K562 (cell line): ENCODE results near the gene CSTB. TPM values are rescaled to one million over a fixed set of nuclear protein-coding genes. Genes with fewer than 3 reads are reported as not detected.

Experiments used
- ATF7 ChIP-seq: fragments of 450-650 bp; IDR thresholded peaks from 2 replicates; pipeline ENCODE4 v1.7.1; 2014; ENCODE audit warnings: mild to moderate bottlenecking, moderate library complexity
- FOXK2 ChIP-seq, 2 experiments: fragments of 450-650 bp; IDR thresholded peaks in 1 of 2; conservative IDR thresholded peaks in 1 of 2; 2 replicates each; pipeline ENCODE4 v1.6.1; 2016; ENCODE audit warnings: low read depth in 2 of 2, mild to moderate bottlenecking in 1 of 2
- FOXP1 ChIP-seq: sonication (generic); formaldehyde crosslinking; IDR thresholded peaks from 2 replicates; pipeline ENCODE4 v1.8.0; 2022; ENCODE audit warnings: mild to moderate bottlenecking, missing genetic modification reagents
- HDAC8 ChIP-seq: fragments of 450-650 bp; IDR thresholded peaks from 2 replicates; pipeline ENCODE4 v1.6.1; 2016; ENCODE audit warnings: mild to moderate bottlenecking, missing genetic modification characterization, moderate library complexity, missing compliant biosample characterization
- IRF2 ChIP-seq: sonication (generic); formaldehyde crosslinking; IDR thresholded peaks from 2 replicates; pipeline ENCODE4 v1.8.1; 2022; ENCODE audit warnings: mild to moderate bottlenecking, missing genetic modification reagents
- KAT2B ChIP-seq: IDR thresholded peaks from one replicate; pipeline ENCODE4 v1.6.1; 2012; ENCODE audit warnings: low read depth, mild to moderate bottlenecking, control low read depth, inconsistent platforms, low read length, moderate library complexity
- KAT8 ChIP-seq: fragments of 450-650 bp; IDR thresholded peaks from 2 replicates; pipeline ENCODE4 v1.6.1; 2016; ENCODE audit warnings: low read depth, mild to moderate bottlenecking
- KLF10 ChIP-seq: fragments of 250-450 bp; sonication (Bioruptor Pico); IDR thresholded peaks from 2 replicates; pipeline ENCODE4 v1.6.1; 2021; ENCODE audit warnings: matching md5 sums
- MAZ ChIP-seq, 2 experiments: fragments of 450-650 bp in 1 of 2; sonication (generic) in 1 of 2; formaldehyde crosslinking; IDR thresholded peaks in 1 of 2; conservative IDR thresholded peaks in 1 of 2; 2 replicates each; pipeline versions ENCODE4 v1.4.0 to v1.5.0; 2020; ENCODE audit warnings: mild to moderate bottlenecking in 1 of 2, missing genetic modification reagents in 1 of 2
- MCM7 ChIP-seq, 2 experiments: fragments of 450-650 bp; IDR thresholded peaks; 2 replicates each; pipeline ENCODE4 v1.6.1; 2016 to 2018
- MEF2D ChIP-seq: conservative IDR thresholded peaks from 2 replicates; pipeline ENCODE4 v1.6.1; 2016; ENCODE audit warnings: low read depth, missing genetic modification characterization, missing compliant biosample characterization
- MITF ChIP-seq: IDR thresholded peaks from 2 replicates; pipeline ENCODE4 v1.6.1; 2014; ENCODE audit warnings: antibody characterized with exemption
- NFRKB ChIP-seq: fragments of 450-650 bp; IDR thresholded peaks from 2 replicates; pipeline ENCODE4 v1.6.1; 2016; ENCODE audit warnings: low read depth
- NR0B1 ChIP-seq: fragments of 450-650 bp; IDR thresholded peaks from one replicate; pipeline ENCODE4 v1.6.1; 2018; ENCODE audit warnings: mild to moderate bottlenecking, moderate library complexity; ENCODE audit not compliant: partially characterized antibody
- NR2C1 ChIP-seq, 2 experiments: fragments of 450-650 bp; IDR thresholded peaks; 2 replicates each; pipeline ENCODE4 v1.6.1; 2017; ENCODE audit warnings: mild to moderate bottlenecking in 2 of 2, antibody characterized with exemption in 1 of 2, inconsistent platforms in 1 of 2, missing compliant biosample characterization in 1 of 2, missing genetic modification characterization in 1 of 2
- PHB ChIP-seq: fragments of 250-450 bp; sonication (Bioruptor Pico); IDR thresholded peaks from 2 replicates; pipeline ENCODE4 v1.5.0; 2021
- PHF8 ChIP-seq: fragments of 200-600 bp; sonication (generic); IDR thresholded peaks from 2 replicates; pipeline ENCODE4 v1.6.1; 2012; ENCODE audit warnings: mixed run types, mild to moderate bottlenecking, inconsistent platforms, low read length, moderate library complexity, borderline replicate concordance
- POLR2AphosphoS2 ChIP-seq: IDR thresholded peaks from 2 replicates; pipeline ENCODE4 v1.6.1; 2012; ENCODE audit warnings: low read length, improper control_type of control experiment
- SMARCE1 ChIP-seq: fragments of 450-650 bp; IDR thresholded peaks from 2 replicates; pipeline ENCODE4 v1.7.1; 2016; ENCODE audit warnings: mild to moderate bottlenecking
- THRA ChIP-seq: fragments of 450-650 bp; IDR thresholded peaks from 2 replicates; pipeline ENCODE4 v1.6.1; 2017; ENCODE audit warnings: mild to moderate bottlenecking, moderate library complexity
- TRIM24 ChIP-seq, 2 experiments: fragments of 450-650 bp; IDR thresholded peaks; 2 replicates each; pipeline ENCODE4 v1.6.1; 2016
- TSC22D4 ChIP-seq: fragments of 450-650 bp; IDR thresholded peaks from 2 replicates; pipeline ENCODE4 v1.6.1; 2016; ENCODE audit warnings: missing genetic modification characterization, missing biosample characterization, control low read depth
- ZFP36 ChIP-seq: fragments of 150-350 bp; IDR thresholded peaks from 2 replicates; pipeline ENCODE4 v1.6.1; 2018; ENCODE audit warnings: low read length, low read depth; ENCODE audit not compliant: partially characterized antibody
- ZNF316 ChIP-seq: fragments of 450-650 bp; IDR thresholded peaks from 2 replicates; pipeline ENCODE4 v1.6.1; 2016
- ZNF354B ChIP-seq: fragments of 250-450 bp; sonication (Bioruptor Pico); IDR thresholded peaks from 2 replicates; pipeline ENCODE4 v1.4.0; 2020
- polyA plus RNA-seq, 8 experiments: library from polyadenylated mRNA; depleted of rRNA in 4 of 8; stranded (reverse) in 5 of 8; unstranded in 3 of 8; fragments of >200 nt; fragmentation: Nextera tagmentation in 2 of 8; fragmentation: Illumina TruSeq in 1 of 8; extraction: Ambion mirVana in 2 of 8; extraction: Trizol in 1 of 8; gene quantifications; 2 replicates each; pipeline versions ENCODE4 v1.2.1 to v1.2.3, GENCODE V29; 2011 to 2014; ENCODE audit warnings: inconsistent platforms in 1 of 8, missing spikeins in 1 of 8
- total RNA-seq, 7 experiments: library from RNA; depleted of rRNA in 6 of 7; stranded (reverse); fragments of >200 nt in 6 of 7; fragmentation: Illumina TruSeq in 2 of 7; extraction: Trizol in 2 of 7; gene quantifications; 2 replicates each; pipeline versions ENCODE4 v1.2.1 to v1.2.3, GENCODE V29; 2011 to 2021; ENCODE audit warnings: low replicate concordance in 1 of 7
- TF ChIP-seq, protein P1 (sequence below): fragments of 250-450 bp; sonication (Bioruptor Pico); IDR thresholded peaks from 2 replicates; pipeline ENCODE4 v1.9.0; 2021; ENCODE audit warnings: mild to moderate bottlenecking

Gene CSTB
- total and polyA plus RNA-seq, 9 of the 15 experiments (the other 6 are each of a cell fraction or from before 2014, with no cell fraction given), result 12.4 to 65.0 (median 31.7) TPM

- TF ChIP-seq THRA (no peak), ATF7 (peak; percentile 61; the same call in 1 of the 2 replicates), TRIM24 (IDR thresholded peaks at IDR 0.05) (0 out of 4 replicates have a peak, but pooled peaks of 1 of the 2 experiments have one; percentile 23), MEF2D (tag) (no peak), ZNF354B (CRISPR knock-in tag) (no peak), TSC22D4 (no peak), KLF10 (CRISPR knock-in tag) (no peak), FOXK2 (conservative IDR thresholded peaks at IDR 0.05 in 1 of 2, IDR thresholded peaks at IDR 0.05 in 1 of 2; ENCODE audit: low read depth in 2 of 2) (no peak), KAT8 (no peak), MITF (no peak), NFRKB (no peak), HDAC8 (tag) (no peak), ZFP36 (no peak), PHB (CRISPR knock-in tag) (no peak), FOXP1 (CRISPR knock-in tag) (peak; percentile 77; the same call in 1 of the 2 replicates), MAZ (CRISPR knock-in tag; conservative IDR thresholded peaks at IDR 0.05 in 1 of 2, IDR thresholded peaks at IDR 0.05 in 1 of 2) (peak; percentile 75 to 78), IRF2 (CRISPR knock-in tag) (no peak), NR0B1 (no peak), SMARCE1 (no peak), NR2C1 (IDR thresholded peaks at IDR 0.05) (peak; percentile 89), NR2C1 (tag; IDR thresholded peaks at IDR 0.05) (peak; percentile 67), KAT2B (no peak), MCM7 (IDR thresholded peaks at IDR 0.05) (no peak), ZNF316 (no peak), PHF8 (no peak; the same call in 1 of the 2 replicates), POLR2AphosphoS2 (peak; percentile 68; the same call in 1 of the 2 replicates)
- TF ChIP-seq, protein P1, sequence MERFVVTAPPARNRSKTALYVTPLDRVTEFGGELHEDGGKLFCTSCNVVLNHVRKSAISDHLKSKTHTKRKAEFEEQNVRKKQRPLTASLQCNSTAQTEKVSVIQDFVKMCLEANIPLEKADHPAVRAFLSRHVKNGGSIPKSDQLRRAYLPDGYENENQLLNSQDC (CRISPR knock-in tag), result no peak
Observed at GRCh38 chr21:43810505-43811261, 34.6 kb upstream of the CSTB start (continued).
